Upper lobe of left lung (tissue), 4 donors: ENCODE measurements around the gene ANAPC2.

Source experiments
- CTCF ChIP-seq, 6 experiments: fragments of 450-650 bp in 4 of 6; fragments of 200-600 bp in 2 of 6; sonication (generic) in 2 of 6; IDR thresholded peaks; one replicate each; pipeline ENCODE4 v1.5.1; 2016 to 2019; ENCODE audit warnings: antibody characterized with exemption in 6 of 6
- EP300 ChIP-seq, 4 donors: sonication (generic); formaldehyde crosslinking; IDR thresholded peaks; one replicate each; pipeline ENCODE4 v1.5.1; 2017; ENCODE audit warnings: antibody characterized with exemption in 4 of 4, control low read depth in 2 of 4
- POLR2A ChIP-seq, 4 donors: fragments of 450-650 bp; IDR thresholded peaks; one replicate each; pipeline ENCODE4 v1.5.1; 2016 to 2017; ENCODE audit warnings: antibody characterized with exemption in 4 of 4, mild to moderate bottlenecking in 2 of 4
- POLR2AphosphoS5 ChIP-seq, 2 donors: sonication (generic); formaldehyde crosslinking; IDR thresholded peaks; one replicate each; pipeline ENCODE4 v1.5.1; 2017; ENCODE audit warnings: antibody characterized with exemption in 2 of 2

- TF ChIP-seq CTCF (IDR thresholded peaks at IDR 0.05) (no peak), POLR2AphosphoS5 (IDR thresholded peaks at IDR 0.05) (no peak), POLR2A (IDR thresholded peaks at IDR 0.05) (no peak), EP300 (IDR thresholded peaks at IDR 0.05) (no peak)
These were observed 24.2 kb upstream of the ANAPC2 start for GRCh38 chr9:137212520-137212919.
